ENCODE results near the gene FAM193A.

DNA sequence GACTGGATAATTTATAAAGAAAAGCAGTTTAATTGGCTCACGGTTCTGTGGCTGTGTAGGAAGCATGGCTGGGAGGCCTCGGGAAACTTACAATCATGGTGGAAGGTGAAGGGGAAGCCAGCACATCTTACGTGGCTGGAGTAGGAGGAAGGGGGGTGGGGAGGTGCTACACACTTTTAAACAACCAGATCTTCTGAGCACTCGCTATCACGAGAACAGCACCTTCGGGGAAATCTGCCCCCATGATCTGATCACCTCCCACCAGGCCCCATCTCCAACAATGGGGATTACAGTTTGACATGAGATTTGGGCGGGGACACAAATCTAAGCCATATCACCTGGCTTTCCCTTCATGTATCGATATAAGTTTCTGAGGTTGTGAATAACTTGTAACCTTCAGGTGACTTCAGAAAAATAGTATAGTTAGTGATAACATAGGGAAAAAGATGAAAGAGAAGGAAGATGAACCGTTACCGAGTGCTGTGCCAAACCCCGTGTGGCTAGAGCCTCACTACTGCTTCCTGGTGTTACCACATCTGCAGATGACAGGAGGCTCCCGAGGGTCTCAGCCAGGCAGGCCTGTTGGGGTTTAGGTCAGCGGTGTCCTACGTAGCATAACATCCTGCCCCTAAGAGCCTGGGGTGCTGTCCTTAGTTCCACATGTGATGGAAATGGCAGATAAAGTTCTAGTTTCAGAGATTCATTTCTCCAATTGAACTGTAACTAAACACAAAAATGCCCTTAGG, 116.1 kb downstream of the FAM193A start:
- TF ChIP-seq, protein P1, sequence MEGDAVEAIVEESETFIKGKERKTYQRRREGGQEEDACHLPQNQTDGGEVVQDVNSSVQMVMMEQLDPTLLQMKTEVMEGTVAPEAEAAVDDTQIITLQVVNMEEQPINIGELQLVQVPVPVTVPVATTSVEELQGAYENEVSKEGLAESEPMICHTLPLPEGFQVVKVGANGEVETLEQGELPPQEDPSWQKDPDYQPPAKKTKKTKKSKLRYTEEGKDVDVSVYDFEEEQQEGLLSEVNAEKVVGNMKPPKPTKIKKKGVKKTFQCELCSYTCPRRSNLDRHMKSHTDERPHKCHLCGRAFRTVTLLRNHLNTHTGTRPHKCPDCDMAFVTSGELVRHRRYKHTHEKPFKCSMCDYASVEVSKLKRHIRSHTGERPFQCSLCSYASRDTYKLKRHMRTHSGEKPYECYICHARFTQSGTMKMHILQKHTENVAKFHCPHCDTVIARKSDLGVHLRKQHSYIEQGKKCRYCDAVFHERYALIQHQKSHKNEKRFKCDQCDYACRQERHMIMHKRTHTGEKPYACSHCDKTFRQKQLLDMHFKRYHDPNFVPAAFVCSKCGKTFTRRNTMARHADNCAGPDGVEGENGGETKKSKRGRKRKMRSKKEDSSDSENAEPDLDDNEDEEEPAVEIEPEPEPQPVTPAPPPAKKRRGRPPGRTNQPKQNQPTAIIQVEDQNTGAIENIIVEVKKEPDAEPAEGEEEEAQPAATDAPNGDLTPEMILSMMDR (IDR thresholded peaks at IDR 0.05) = no peak
- TF ChIP-seq POLR2AphosphoS5 (IDR thresholded peaks at IDR 0.05; ENCODE audit: low read depth, low read length) (no peak), EP300 (IDR thresholded peaks at IDR 0.05; ENCODE audit: borderline replicate concordance in 1 of 2, low read depth in 1 of 2, low read length in 1 of 2) (no peak)
- TF ChIP-seq, protein P2, sequence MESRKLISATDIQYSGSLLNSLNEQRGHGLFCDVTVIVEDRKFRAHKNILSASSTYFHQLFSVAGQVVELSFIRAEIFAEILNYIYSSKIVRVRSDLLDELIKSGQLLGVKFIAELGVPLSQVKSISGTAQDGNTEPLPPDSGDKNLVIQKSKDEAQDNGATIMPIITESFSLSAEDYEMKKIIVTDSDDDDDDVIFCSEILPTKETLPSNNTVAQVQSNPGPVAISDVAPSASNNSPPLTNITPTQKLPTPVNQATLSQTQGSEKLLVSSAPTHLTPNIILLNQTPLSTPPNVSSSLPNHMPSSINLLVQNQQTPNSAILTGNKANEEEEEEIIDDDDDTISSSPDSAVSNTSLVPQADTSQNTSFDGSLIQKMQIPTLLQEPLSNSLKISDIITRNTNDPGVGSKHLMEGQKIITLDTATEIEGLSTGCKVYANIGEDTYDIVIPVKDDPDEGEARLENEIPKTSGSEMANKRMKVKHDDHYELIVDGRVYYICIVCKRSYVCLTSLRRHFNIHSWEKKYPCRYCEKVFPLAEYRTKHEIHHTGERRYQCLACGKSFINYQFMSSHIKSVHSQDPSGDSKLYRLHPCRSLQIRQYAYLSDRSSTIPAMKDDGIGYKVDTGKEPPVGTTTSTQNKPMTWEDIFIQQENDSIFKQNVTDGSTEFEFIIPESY (IDR thresholded peaks at IDR 0.05; ENCODE audit: borderline replicate concordance, low read depth) = no peak

Data from SK-N-SH (cell line).